Smooth muscle cell (in vitro differentiated cells): ENCODE results near the gene CFAP61. TPM values are rescaled to one million over a fixed set of nuclear protein-coding genes. Genes with fewer than 3 reads are reported as not detected.

Experiments used
- DNase-seq: peaks from one replicate; lab custom pipeline; 2025; ENCODE audit not compliant: unreplicated experiment; lab: John Stamatoyannopoulos, UW
- H2AFZ ChIP-seq: fragments of 200-600 bp; sonication (generic); 2 replicates; pipeline ENCODE4 v1.6.0; 2016; ENCODE audit warnings: antibody characterized with exemption, low read depth, mild to moderate bottlenecking
- H3F3A ChIP-seq: fragments of 200-600 bp; sonication (generic); 2 replicates; pipeline ENCODE4 v1.6.0; 2017; ENCODE audit warnings: antibody characterized with exemption, low read depth
- H3K27ac ChIP-seq: fragments of 200-600 bp; sonication (generic); 2 replicates; pipeline ENCODE4 v1.5.1; 2016; ENCODE audit warnings: low read depth, mild to moderate bottlenecking
- H3K27me3 ChIP-seq: fragments of 200-600 bp; sonication (generic); 2 replicates; pipeline ENCODE4 v1.6.1; 2016; ENCODE audit warnings: low read depth, mild to moderate bottlenecking
- H3K36me3 ChIP-seq: fragments of 200-600 bp; sonication (generic); 2 replicates; pipeline ENCODE4 v1.5.1; 2016; ENCODE audit warnings: low read depth
- H3K4me1 ChIP-seq: fragments of 200-600 bp; sonication (generic); 2 replicates; pipeline ENCODE4 v1.5.1; 2016; ENCODE audit warnings: low read depth
- H3K4me2 ChIP-seq: fragments of 200-600 bp; sonication (generic); 2 replicates; pipeline ENCODE4 v1.6.0; 2016; ENCODE audit warnings: mild to moderate bottlenecking
- H3K4me3 ChIP-seq: fragments of 200-600 bp; sonication (generic); 2 replicates; pipeline ENCODE4 v1.5.1; 2016; ENCODE audit warnings: mild to moderate bottlenecking
- H3K79me2 ChIP-seq: fragments of 200-600 bp; sonication (generic); 2 replicates; pipeline ENCODE4 v1.6.0; 2016; ENCODE audit warnings: low read depth, mild to moderate bottlenecking
- H3K9ac ChIP-seq: fragments of 200-600 bp; sonication (generic); 2 replicates; pipeline ENCODE4 v1.6.0; 2016; ENCODE audit warnings: low read depth
- H3K9me3 ChIP-seq: fragments of 200-600 bp; sonication (generic); replicated peaks from 2 replicates; pipeline ENCODE4 v1.5.1; 2016; ENCODE audit warnings: low read depth
- H4K20me1 ChIP-seq: fragments of 200-600 bp; sonication (generic); 2 replicates; pipeline ENCODE4 v1.6.0; 2016; ENCODE audit warnings: low read depth
- CTCF ChIP-seq: fragments of 200-600 bp; sonication (generic); IDR thresholded peaks from 2 replicates; pipeline ENCODE4 v1.5.1; 2017; ENCODE audit warnings: borderline replicate concordance, mild to moderate bottlenecking, antibody characterized with exemption; ENCODE audit not compliant: insufficient read depth, poor library complexity, severe bottlenecking
- WGBS: methylation state at CpG from one replicate; pipeline ENCODE4 v1.1.7; 2016; ENCODE audit warnings: low lambda C conversion rate; 5-methylcytosine and 5-hydroxymethylcytosine counted together
- polyA plus RNA-seq: library from polyadenylated mRNA; unstranded; fragments of >200 nt; fragmentation: Nextera tagmentation; extraction: Ambion mirVana; gene quantifications from 2 replicates; pipeline ENCODE4 v1.2.1, GENCODE V29; 2016
- total RNA-seq: library from RNA; depleted of rRNA; stranded (reverse); fragments of >200 nt; gene quantifications from 2 replicates; pipeline ENCODE4 v1.2.3, GENCODE V29; 2014

The CFAP61 gene
- total and polyA plus RNA-seq, 2 experiments from 2014 or later = not detected

GRCh38 chr20:20329564-20329963, 277.2 kb downstream of the CFAP61 start:
- peaks cover 4% of the 10 kb centered on the region for H3K27me3 ChIP-seq
- no peak overlapping the region for H2AFZ ChIP-seq
- no peaks in the 10 kb centered on the region for H3K36me3 ChIP-seq
- H3K9me3 ChIP-seq = no peaks in the 10 kb centered on the region
- H3K27ac ChIP-seq = no peak overlapping the region
- no peak overlapping the region for H3K9ac ChIP-seq
- H3K79me2 ChIP-seq = no peaks in the 10 kb centered on the region
- 91% methylated on average over 13 of the region's 13 CpGs for WGBS
- no peak overlapping the region for H3K4me2 ChIP-seq
- H3F3A ChIP-seq = no peaks in the 10 kb centered on the region
- no peak overlapping the region for H3K4me3 ChIP-seq
- no peak for DNase-seq
- H3K4me1 ChIP-seq = no peaks in the 10 kb centered on the region
- no peaks in the 10 kb centered on the region for H4K20me1 ChIP-seq
- no peak for TF ChIP-seq CTCF

GRCh38 chr20:20331156-20331555, 278.8 kb downstream of the CFAP61 start:
- Histone ChIP-seq H3F3A (no peaks in the 10 kb centered on the region), H2AFZ (no peak overlapping the region), H3K36me3 (no peaks in the 10 kb centered on the region), H3K9me3 (no peaks in the 10 kb centered on the region), H3K27me3 (peaks cover 4% of the 10 kb centered on the region), H3K4me1 (no peaks in the 10 kb centered on the region), H3K79me2 (no peaks in the 10 kb centered on the region), H3K27ac (no peak overlapping the region), H4K20me1 (no peaks in the 10 kb centered on the region), H3K4me2 (no peak overlapping the region), H3K4me3 (no peak overlapping the region), H3K9ac (no peak overlapping the region)
- DNase-seq = no peak
- 64% methylated on average over 1 of the region's 1 CpG for WGBS
- TF ChIP-seq CTCF = no peak

- no peak for TF ChIP-seq CTCF
- Histone ChIP-seq H3K4me3 (no peak overlapping the region), H3F3A (no peaks in the 10 kb centered on the region), H3K9ac (no peak overlapping the region), H3K4me2 (no peak overlapping the region), H3K27ac (no peak overlapping the region), H3K79me2 (no peaks in the 10 kb centered on the region), H3K27me3 (peaks cover 4% of the 10 kb centered on the region), H4K20me1 (no peaks in the 10 kb centered on the region), H3K9me3 (no peaks in the 10 kb centered on the region), H3K4me1 (no peaks in the 10 kb centered on the region), H3K36me3 (no peaks in the 10 kb centered on the region), H2AFZ (no peak overlapping the region)
- 83% methylated on average over 2 of the region's 2 CpGs for WGBS
- DNase-seq = no peak
Measured at GRCh38 chr20:20331817-20332216, 279.5 kb downstream of the CFAP61 start.

GRCh38 chr20:20333866-20334265, 281.5 kb downstream of the CFAP61 start:
- 81% methylated on average over 6 of the region's 6 CpGs for WGBS
- no peak for TF ChIP-seq CTCF
- no peak overlapping the region for H3K4me3 ChIP-seq

More at GRCh38 chr20:20333866-20334265, 281.5 kb downstream of the CFAP61 start:
- Histone ChIP-seq H3K79me2 (no peaks in the 10 kb centered on the region), H3K9ac (no peak overlapping the region), H3K27me3 (peaks cover 4% of the 10 kb centered on the region), H4K20me1 (no peaks in the 10 kb centered on the region), H3K4me2 (no peak overlapping the region), H3F3A (no peaks in the 10 kb centered on the region), H2AFZ (no peak overlapping the region), H3K27ac (no peak overlapping the region), H3K36me3 (no peaks in the 10 kb centered on the region), H3K4me1 (no peaks in the 10 kb centered on the region), H3K9me3 (no peaks in the 10 kb centered on the region)
- DNase-seq = no peak
